ENCODE measurements around the gene SEMA5B.

The SEMA5B gene

DNA sequence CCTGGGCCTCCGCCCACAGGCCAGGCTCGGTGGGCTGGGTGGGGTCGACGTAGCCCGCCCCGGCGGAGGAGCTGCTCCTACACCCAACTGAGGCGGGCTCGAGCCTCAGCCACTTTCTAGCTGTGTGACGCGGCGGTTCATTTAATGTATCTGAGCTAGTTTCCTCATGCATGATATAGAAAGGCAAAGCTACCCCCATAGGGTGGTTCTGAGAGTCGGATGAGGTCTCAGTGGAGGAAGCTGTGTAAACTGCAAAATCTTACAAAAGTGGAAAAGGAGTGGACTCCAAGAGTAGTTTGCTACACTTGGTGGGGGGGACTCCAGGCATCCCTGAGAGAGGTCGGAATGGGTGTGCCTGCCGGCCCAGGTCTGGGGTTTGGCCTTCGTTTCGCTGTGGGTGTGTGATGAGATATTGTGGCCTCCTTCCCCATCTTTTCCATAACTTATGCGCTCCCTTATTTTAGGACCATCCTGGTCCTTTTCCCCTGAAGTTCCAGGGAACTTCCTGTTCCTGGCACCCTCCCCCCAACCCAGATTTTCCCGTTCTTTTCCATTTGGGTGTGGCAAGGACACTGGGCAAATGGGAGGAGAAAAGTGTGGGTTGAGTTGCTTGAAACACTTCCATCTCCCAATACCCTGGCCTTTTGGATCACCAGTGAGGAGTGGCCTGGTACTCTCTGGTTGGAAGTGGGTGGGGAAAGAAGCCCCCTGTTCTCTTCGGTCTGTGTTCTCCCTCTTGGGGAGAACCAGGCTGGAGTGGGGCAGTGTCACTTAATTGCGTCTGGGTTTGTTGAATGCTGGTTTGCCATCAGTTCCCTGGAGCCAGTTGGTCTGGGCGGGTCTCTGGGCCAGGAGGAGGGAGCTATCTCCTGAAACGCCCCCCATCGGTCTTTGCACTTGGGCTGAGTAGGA lies 40.4 kb upstream of the SEMA5B start:
- Histone ChIP-seq H3K36me3 (peaks cover 10% of the 10 kb centered on the region), H3K9me3 (ENCODE audit: severe bottlenecking) (no peaks in the 10 kb centered on the region), H3K4me3 (ENCODE audit: low read depth, low read length) (peak overlapping the region; percentile 91), H3K27me3 (ENCODE audit: insufficient read depth, low read depth, severe bottlenecking) (no peaks in the 10 kb centered on the region), H3K27ac (peak overlapping the region; percentile 86)
- DNase-seq = peak; percentile 69
- TF ChIP-seq, protein P1, sequence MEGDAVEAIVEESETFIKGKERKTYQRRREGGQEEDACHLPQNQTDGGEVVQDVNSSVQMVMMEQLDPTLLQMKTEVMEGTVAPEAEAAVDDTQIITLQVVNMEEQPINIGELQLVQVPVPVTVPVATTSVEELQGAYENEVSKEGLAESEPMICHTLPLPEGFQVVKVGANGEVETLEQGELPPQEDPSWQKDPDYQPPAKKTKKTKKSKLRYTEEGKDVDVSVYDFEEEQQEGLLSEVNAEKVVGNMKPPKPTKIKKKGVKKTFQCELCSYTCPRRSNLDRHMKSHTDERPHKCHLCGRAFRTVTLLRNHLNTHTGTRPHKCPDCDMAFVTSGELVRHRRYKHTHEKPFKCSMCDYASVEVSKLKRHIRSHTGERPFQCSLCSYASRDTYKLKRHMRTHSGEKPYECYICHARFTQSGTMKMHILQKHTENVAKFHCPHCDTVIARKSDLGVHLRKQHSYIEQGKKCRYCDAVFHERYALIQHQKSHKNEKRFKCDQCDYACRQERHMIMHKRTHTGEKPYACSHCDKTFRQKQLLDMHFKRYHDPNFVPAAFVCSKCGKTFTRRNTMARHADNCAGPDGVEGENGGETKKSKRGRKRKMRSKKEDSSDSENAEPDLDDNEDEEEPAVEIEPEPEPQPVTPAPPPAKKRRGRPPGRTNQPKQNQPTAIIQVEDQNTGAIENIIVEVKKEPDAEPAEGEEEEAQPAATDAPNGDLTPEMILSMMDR (IDR thresholded peaks at IDR 0.05; ENCODE audit: low read depth, low read length) = no peak

DNA sequence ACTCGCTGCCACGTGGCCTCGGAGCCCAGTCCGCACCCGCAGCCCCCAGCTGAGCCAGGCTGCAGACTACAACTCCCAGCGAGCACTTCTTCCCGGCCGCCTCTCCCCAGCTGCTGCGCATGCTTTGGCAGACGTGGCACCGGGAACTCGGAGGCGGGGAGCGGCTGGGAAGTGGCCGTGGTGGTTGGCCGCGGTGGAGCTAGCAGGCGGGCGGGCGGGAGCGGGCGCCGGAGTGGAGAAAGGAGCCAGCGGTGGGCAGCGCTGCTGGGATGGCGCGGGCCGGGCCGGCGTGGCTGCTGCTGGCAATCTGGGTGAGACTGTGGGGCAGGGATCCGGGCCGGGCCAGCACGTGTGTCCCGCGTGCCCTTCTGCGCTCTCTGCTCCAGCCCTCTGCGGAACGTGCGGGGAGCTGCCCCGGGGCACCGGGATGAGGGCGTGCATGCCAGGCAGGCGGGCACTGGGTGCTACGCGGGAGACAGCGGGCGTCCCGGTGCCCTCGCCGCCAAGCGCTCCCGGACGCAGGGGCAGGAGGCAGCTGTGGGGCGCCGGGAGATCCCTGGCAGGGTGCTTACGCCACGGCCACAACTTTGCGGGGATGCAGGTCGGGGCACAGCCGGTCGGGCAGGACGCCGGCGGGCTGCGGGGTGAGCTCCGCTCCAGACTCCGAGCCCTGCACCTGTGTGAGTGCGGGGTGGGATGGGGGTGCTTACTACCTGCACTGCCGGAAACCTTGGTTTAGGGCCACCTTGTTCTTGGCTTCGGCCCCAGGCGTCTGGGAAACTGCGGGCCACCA lies 39.5 kb upstream of the SEMA5B start, which contains the start of gene PDIA5:
TSS of gene PDIA5 (plus strand) at position 130 of the 793 bp plus-strand sequence. CDS start at position 270, 140 bp downstream.
- TF ChIP-seq, protein P1 (IDR thresholded peaks at IDR 0.05; ENCODE audit: low read depth, low read length) = no peak
- peaks cover 9% of the 10 kb centered on the region for H3K36me3 ChIP-seq
- no peaks in the 10 kb centered on the region for H3K9me3 ChIP-seq (ENCODE audit: severe bottlenecking)
- no peaks in the 10 kb centered on the region for H3K27me3 ChIP-seq (ENCODE audit: insufficient read depth, low read depth, severe bottlenecking)
- peak; percentile 96 for DNase-seq
- peak within 1 kb of the TSS; percentile 91 for H3K4me3 ChIP-seq (ENCODE audit: low read depth, low read length)
- peak within 1 kb of the TSS; percentile 86 for H3K27ac ChIP-seq

DNA sequence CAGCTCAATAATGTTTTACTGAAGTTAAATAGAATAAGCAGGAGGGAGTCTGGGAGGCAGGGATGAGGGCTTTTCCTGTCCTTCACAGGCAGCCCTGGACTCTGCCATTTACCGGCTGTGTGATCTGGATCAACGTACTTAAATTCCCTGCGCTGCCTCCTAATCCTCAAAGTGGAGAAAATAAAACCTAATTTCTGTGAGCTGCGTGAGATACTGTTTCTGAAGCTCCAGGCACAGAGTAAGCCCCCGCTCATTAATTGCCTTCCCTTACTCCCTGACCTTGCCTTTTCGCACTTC lies 39.0 kb upstream of the SEMA5B start:
- H3K27ac ChIP-seq = peak overlapping the region; percentile 86

DNA sequence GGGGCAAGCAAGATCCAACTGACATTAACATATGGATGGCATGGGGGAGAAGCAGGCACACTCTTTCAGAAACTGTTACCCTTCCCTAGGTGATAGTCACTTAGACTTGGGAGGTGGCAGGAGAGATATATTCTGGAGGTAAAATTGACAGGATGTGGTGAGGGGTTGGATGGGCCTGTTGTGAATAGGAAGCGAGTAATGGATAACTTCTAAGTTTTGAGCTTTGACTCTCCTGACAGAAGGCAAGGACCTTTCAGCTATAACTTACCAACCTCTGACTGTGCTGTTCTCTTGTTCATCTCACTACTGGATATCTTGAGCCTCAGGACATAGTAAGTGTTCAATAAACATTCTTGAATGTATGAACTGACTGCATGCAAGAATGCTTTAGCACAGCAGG lies 37.4 kb upstream of the SEMA5B start:
- no peaks in the 10 kb centered on the region for H3K27me3 ChIP-seq (ENCODE audit: insufficient read depth, low read depth, severe bottlenecking)
- DNase-seq = no peak
- H3K36me3 ChIP-seq = peaks cover 5% of the 10 kb centered on the region; the same call in 1 of the 2 replicates
- H3K9me3 ChIP-seq (ENCODE audit: severe bottlenecking) = no peaks in the 10 kb centered on the region
- H3K4me3 ChIP-seq (ENCODE audit: low read depth, low read length) = no peak overlapping the region
- TF ChIP-seq, protein P1 (IDR thresholded peaks at IDR 0.05; ENCODE audit: low read depth, low read length) = no peak
- H3K27ac ChIP-seq = no peak overlapping the region

More for the DNA sequence above, 39.0 kb upstream of the SEMA5B start:
- TF ChIP-seq, protein P1 (IDR thresholded peaks at IDR 0.05; ENCODE audit: low read depth, low read length) = no peak
- no peaks in the 10 kb centered on the region for H3K9me3 ChIP-seq (ENCODE audit: severe bottlenecking)
- no peak for DNase-seq
- H3K36me3 ChIP-seq = peaks cover 7% of the 10 kb centered on the region
- no peaks in the 10 kb centered on the region for H3K27me3 ChIP-seq (ENCODE audit: insufficient read depth, low read depth, severe bottlenecking)
- peak overlapping the region; percentile 91 for H3K4me3 ChIP-seq (ENCODE audit: low read depth, low read length)

DNA sequence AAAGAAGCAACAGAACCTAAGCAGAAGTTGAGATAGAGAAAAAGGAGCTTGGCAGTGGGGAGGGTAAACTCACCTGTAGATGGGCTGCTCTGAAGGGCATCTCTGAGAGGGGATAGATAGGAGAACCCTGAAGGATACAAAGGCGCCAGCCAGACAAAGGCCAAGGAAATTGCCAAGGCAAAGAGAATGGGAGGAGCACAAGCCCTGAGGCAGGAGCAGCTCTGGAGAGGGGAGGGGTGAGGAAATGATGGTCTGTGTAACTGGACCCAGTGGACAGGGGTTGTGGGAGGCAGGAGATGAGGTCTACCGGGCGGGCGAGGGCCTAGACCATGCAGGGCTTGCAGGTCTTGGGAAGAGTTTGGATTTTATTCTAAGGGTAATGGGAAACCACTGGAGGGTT lies 36.9 kb upstream of the SEMA5B start:
- TF ChIP-seq, protein P1 (IDR thresholded peaks at IDR 0.05; ENCODE audit: low read depth, low read length) = no peak
- H3K9me3 ChIP-seq (ENCODE audit: severe bottlenecking) = no peaks in the 10 kb centered on the region
- no peak overlapping the region for H3K4me3 ChIP-seq (ENCODE audit: low read depth, low read length)
- H3K27ac ChIP-seq = no peak overlapping the region
- peaks cover 5% of the 10 kb centered on the region; the same call in 1 of the 2 replicates for H3K36me3 ChIP-seq
- no peak for DNase-seq
- no peaks in the 10 kb centered on the region for H3K27me3 ChIP-seq (ENCODE audit: insufficient read depth, low read depth, severe bottlenecking)
